Skeletal muscle tissue (tissue), 4 donors: ENCODE measurements around the gene INHBC. TPM values are rescaled to one million over a fixed set of nuclear protein-coding genes. Genes with fewer than 3 reads are reported as not detected.
"Not testable (repeated sequence)": the region's sequence is repeated elsewhere in the genome, so short reads cannot be mapped to it uniquely, and the experiment has no call there.

Experiments used
- H3K27ac ChIP-seq: one replicate; pipeline ENCODE4 v1.7.0; 2013; ENCODE audit warnings: mild to moderate bottlenecking, low read depth, low read length, inconsistent platforms
- H3K27me3 ChIP-seq, 3 donors: one replicate each; pipeline ENCODE4 v1.7.0; 2013; ENCODE audit warnings: low read length in 3 of 3; ENCODE audit not compliant: control insufficient read depth in 3 of 3, insufficient read depth in 3 of 3
- H3K36me3 ChIP-seq, 3 donors: one replicate each; pipeline ENCODE4 v1.7.0; 2013; ENCODE audit warnings: low read length in 3 of 3; ENCODE audit not compliant: control insufficient read depth in 3 of 3, insufficient read depth in 3 of 3
- H3K4me1 ChIP-seq, 3 donors: one replicate each; pipeline ENCODE4 v1.7.0; 2013; ENCODE audit warnings: low read length in 3 of 3, mild to moderate bottlenecking in 3 of 3; ENCODE audit not compliant: control insufficient read depth in 3 of 3, insufficient read depth in 3 of 3
- H3K4me3 ChIP-seq, 3 donors: one replicate each; pipeline ENCODE4 v1.7.0; 2013; ENCODE audit warnings: low read length in 3 of 3
- H3K9ac ChIP-seq, 3 donors: one replicate each; pipeline ENCODE4 v1.7.0; 2013; ENCODE audit warnings: low read length in 3 of 3, mild to moderate bottlenecking in 3 of 3, moderate library complexity in 2 of 3, low read depth in 1 of 3
- H3K9me3 ChIP-seq, 3 donors: one replicate each; pipeline ENCODE4 v1.7.0; 2013; ENCODE audit warnings: low read length in 3 of 3; ENCODE audit not compliant: control insufficient read depth in 3 of 3
- total RNA-seq: library from RNA; depleted of rRNA; stranded (reverse); fragments of >200 nt; gene quantifications from one replicate; pipeline ENCODE4 v1.2.3, GENCODE V29; 2014
- donor health status: Osteomylitis.

The INHBC gene, protein sequence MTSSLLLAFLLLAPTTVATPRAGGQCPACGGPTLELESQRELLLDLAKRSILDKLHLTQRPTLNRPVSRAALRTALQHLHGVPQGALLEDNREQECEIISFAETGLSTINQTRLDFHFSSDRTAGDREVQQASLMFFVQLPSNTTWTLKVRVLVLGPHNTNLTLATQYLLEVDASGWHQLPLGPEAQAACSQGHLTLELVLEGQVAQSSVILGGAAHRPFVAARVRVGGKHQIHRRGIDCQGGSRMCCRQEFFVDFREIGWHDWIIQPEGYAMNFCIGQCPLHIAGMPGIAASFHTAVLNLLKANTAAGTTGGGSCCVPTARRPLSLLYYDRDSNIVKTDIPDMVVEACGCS
- not detected for total RNA-seq

DNA sequence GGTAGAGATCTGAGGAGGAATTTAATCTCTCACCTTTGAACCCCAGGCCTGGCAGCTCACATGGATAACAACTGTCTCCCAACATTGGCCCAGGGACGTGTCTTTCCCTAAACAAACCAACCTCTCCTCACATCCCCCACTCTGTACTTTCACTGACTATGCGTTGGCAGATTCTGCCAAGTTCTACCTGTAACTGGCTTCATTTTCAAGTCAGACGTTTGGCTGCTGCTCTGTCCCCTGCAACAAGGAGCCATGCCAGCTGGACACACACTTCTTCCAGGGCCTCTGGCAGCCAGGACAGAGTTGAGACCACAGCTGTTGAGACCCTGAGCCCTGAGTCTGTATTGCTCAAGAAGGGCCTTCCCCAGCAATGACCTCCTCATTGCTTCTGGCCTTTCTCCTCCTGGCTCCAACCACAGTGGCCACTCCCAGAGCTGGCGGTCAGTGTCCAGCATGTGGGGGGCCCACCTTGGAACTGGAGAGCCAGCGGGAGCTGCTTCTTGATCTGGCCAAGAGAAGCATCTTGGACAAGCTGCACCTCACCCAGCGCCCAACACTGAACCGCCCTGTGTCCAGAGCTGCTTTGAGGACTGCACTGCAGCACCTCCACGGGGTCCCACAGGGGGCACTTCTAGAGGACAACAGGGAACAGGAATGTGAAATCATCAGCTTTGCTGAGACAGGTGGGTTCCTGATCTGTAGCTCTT is at the start of gene INHBC:
TSS of gene INHBC (plus strand) at position 268 of the 707 bp plus-strand sequence. CDS start at position 371, 103 bp downstream.
- Histone ChIP-seq H3K4me1 (peaks cover 2 to 3% (median 2%) of the 10 kb centered on the region in 3 donors), H3K27ac (no peak within 1 kb of the TSS)

DNA sequence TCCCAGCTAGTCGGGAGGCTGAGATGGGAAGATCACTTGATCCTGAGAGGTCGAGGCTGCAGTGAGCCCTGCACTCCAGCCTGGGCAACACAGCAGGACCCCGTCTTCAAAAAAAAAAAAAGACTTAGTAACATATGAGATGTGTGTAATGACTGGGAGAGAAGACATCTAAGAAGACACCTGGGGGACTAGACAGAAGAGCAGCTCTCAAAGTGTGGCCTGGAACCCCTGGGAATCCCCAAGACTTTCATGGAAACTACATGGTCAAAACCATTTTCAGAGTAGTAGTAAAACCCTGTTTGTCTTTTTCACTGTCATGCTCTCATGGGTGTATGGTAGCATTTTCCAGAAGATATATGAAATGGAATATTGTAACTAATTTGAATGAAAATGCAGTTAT is 49.0 kb upstream of the INHBC start:
- Histone ChIP-seq H3K9me3 (no peaks in the 10 kb centered on the region), H3K27ac (no peak overlapping the region), H3K4me3 (no peak overlapping the region), H3K36me3 (peaks cover 0 to 3% (median 0%) of the 10 kb centered on the region in 3 donors), H3K9ac (no peak overlapping the region), H3K27me3 (no peaks in the 10 kb centered on the region), H3K4me1 (peaks cover 0 to 2% (median 0%) of the 10 kb centered on the region in 3 donors)

More for the DNA sequence above, at the start of gene INHBC:
- Histone ChIP-seq H3K4me3 (no peak within 1 kb of the TSS), H3K9ac (no peak within 1 kb of the TSS), H3K9me3 (no peaks in the 10 kb centered on the region), H3K36me3 (no peaks in the 10 kb centered on the region), H3K27me3 (no peaks in the 10 kb centered on the region)

DNA sequence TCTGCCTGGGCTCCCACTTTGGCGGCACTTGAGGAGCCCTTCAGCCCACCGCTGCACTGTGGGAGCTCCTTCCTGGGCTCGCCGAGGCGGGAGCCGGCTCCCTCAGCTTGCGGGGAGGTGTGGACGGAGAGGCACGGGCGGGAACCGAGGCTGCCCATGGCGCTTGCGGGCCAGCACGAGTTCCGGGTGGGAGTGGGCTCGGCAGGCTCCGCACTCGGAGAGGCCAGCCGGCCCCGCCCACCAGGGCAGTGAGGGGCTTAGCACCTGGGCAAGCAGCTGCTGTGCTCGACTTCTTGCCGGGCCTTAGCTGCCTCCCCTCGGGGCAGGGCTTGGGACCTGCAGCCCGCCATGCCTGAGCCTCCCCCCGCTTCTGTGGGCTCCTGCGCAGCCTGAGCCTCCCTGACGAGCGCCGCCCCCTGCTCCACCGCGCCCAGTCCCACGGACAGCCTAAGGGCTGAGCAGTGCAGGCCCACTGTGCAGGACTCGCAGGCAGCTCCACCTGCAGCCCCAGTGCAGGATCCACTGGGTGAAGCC is 48.3 kb upstream of the INHBC start:
- Histone ChIP-seq H3K4me1 (peaks cover 0 to 2% (median 0%) of the 10 kb centered on the region in 3 donors), H3K27ac (no peak overlapping the region), H3K9ac (no peak overlapping the region), H3K27me3 (no peaks in the 10 kb centered on the region), H3K36me3 (peaks cover 0 to 3% (median 0%) of the 10 kb centered on the region in 3 donors), H3K4me3 (no peak overlapping the region), H3K9me3 (no peaks in the 10 kb centered on the region)

DNA sequence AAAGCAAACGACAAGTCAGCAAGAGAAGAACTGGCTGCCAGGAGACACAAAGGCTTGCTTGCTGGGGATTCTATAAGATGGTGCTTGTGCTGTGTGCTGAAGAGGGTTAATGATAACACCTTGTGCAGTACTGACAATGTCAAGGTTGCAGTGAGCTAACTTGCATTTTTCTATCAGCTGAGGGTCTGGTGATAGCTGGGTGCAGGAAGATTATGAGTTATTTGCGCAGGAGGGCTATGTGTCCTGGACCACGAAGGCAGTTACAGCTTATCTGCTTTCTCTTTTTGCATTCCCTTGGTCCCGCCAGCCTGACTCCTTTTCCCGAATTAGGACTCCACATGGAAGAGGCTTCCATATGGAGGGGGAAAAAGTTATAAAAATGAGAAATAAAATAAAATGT is 46.2 kb upstream of the INHBC start:
- no peak overlapping the region for H3K4me3 ChIP-seq
- H3K9me3 ChIP-seq = no peaks in the 10 kb centered on the region
- peaks cover 5 to 7% (median 6%) of the 10 kb centered on the region in 3 donors for H3K36me3 ChIP-seq
- no peak overlapping the region for H3K9ac ChIP-seq
- peaks cover 0 to 2% (median 0%) of the 10 kb centered on the region in 3 donors for H3K4me1 ChIP-seq
- no peak overlapping the region for H3K27ac ChIP-seq
- no peaks in the 10 kb centered on the region for H3K27me3 ChIP-seq

DNA sequence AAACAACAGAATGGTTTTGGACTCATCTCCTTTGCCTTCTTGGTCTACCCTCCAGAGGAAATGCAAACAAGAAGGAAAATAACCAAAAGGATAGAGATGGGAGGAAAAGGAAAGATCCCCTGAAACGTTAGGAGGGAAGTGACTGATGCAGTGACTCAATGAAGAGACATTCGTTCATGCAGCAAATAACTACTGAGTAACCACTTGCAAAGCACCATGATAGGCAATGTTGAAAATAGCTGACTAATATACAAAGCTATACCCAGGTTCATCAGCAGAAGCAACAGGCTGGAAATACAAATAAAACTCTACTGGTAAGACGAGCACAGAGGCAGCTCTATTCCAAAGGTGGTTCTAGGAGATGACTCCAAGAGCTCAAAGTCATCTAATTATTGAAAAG is 45.6 kb upstream of the INHBC start:
- H3K27me3 ChIP-seq = no peaks in the 10 kb centered on the region
- peaks cover 6 to 7% (median 7%) of the 10 kb centered on the region in 3 donors for H3K36me3 ChIP-seq
- H3K27ac ChIP-seq = no peak overlapping the region
- H3K9me3 ChIP-seq = no peaks in the 10 kb centered on the region
- peaks cover 0 to 2% (median 0%) of the 10 kb centered on the region in 3 donors for H3K4me1 ChIP-seq
- no peak overlapping the region for H3K9ac ChIP-seq
- no peak overlapping the region for H3K4me3 ChIP-seq

DNA sequence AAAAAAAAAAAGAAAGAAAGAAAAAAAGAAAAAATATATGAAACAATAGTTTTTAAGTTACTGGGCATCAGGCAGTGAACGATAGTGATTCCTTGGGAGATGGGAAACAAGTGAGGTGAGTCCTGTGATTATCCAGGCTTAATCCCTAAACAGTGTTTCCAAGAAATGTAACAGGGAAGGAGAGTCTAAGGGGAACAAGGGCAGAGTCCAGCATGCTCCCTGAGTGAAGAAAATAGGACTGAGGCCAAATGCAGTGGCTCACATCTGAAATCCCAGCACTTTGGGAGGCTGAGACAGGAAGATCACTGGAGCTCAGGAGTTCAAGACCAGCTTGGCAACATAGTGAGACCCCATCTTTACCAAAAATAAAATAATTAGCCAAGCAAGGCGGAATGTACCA is 44.4 kb upstream of the INHBC start:
- H3K9me3 ChIP-seq = no peaks in the 10 kb centered on the region
- no peak overlapping the region for H3K27ac ChIP-seq
- H3K27me3 ChIP-seq = no peaks in the 10 kb centered on the region
- peaks cover 6 to 11% (median 8%) of the 10 kb centered on the region in 3 donors for H3K36me3 ChIP-seq
- H3K9ac ChIP-seq = no peak overlapping the region
- peaks cover 0 to 2% (median 0%) of the 10 kb centered on the region in 3 donors for H3K4me1 ChIP-seq
- no peak overlapping the region for H3K4me3 ChIP-seq

DNA sequence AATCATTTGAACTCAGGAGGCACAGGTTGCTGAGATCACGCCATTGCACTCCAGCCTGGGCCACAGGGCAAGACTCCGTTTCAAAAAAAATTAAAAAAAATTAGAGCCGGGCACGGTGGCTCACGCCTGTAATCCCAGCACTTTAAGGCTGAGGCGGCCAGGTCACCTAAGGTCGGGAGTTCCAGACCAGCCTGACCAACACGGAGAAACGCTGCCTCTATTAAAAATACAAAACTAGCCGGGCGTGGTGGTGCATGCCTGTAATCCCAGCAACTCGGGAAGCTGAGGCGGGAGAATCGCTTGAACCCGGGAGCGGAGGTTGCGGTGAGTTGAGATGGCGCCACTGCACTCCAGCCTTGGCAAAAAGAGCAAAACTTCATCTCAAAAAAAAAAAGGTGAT is 39.5 kb upstream of the INHBC start:
- H3K9me3 ChIP-seq = no peaks in the 10 kb centered on the region
- H3K4me1 ChIP-seq = no peaks in the 10 kb centered on the region
- H3K27me3 ChIP-seq = no peaks in the 10 kb centered on the region
- no peak overlapping the region for H3K9ac ChIP-seq
- H3K4me3 ChIP-seq = no peak overlapping the region
- H3K36me3 ChIP-seq = peaks cover 3 to 11% (median 11%) of the 10 kb centered on the region in 3 donors
- H3K27ac ChIP-seq = no peak overlapping the region

DNA sequence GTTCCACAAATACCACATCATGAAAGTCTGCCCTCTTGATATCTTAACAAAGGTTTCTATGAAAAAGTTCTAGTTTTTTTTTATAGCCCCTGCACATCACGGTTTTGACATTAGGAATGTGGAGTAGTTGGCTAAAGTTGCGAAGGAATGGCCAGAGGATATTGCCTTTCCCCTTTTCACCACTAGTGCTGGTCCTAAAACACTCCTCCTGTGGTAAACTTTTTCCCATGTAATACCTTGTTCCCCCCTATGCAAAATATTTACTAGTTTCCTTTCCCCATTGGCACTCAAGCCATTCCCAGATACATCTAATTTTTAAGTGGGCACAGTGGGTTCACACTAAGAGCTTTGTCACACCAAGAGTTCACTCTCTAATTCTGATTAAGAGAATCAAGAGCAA is 37.1 kb upstream of the INHBC start:
- Histone ChIP-seq H3K9me3 (no peaks in the 10 kb centered on the region), H3K36me3 (peaks cover 2 to 7% (median 4%) of the 10 kb centered on the region in 3 donors), H3K27ac (no peak overlapping the region), H3K27me3 (no peaks in the 10 kb centered on the region), H3K9ac (no peak overlapping the region), H3K4me3 (no peak overlapping the region), H3K4me1 (peaks cover 0 to 3% (median 0%) of the 10 kb centered on the region in 3 donors)

DNA sequence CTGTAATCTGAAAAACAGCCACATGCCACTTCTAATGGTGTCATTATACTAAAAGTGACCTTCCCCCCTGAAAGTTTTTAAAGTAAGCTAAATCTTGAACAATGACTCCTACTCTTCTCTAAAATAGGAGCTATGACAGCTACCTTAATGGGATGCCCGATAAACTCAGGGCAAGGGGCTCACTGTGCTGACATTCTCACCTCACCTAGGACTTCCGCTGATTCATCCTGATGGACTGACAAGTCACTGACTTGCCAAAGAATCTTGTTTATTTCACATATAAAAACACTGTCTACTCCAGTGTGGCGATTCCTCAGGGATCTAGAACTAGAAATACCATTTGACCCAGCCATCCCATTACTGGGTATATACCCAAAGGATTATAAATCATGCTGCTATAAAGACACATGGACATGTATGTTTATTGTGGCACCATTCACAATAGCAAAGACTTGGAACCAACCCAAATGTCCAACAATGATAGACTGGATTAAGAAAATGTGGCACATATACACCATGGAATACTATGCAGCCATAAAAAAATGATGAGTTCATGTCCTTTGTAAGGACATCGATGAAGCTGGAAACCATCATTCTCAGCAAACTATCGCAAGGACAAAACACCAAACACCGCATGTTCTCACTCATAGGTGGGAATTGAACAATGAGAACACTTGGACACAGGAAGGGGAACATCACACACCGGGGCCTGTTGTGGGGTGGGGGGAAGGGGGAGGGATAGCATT is 34.7 kb upstream of the INHBC start:
- H3K27ac ChIP-seq, H3K9me3 ChIP-seq, H3K36me3 ChIP-seq, H3K9ac ChIP-seq, H3K27me3 ChIP-seq, H3K4me1 ChIP-seq, H3K4me3 ChIP-seq: not testable (repeated sequence)
